ENCODE results near the gene ADNP2. TPM values are rescaled to one million over a fixed set of nuclear protein-coding genes. Genes with fewer than 3 reads are reported as not detected.

ADNP2 gene
- total RNA-seq, 3 donors from 2014 or later: 15.7 to 20.3 (median 20.1) TPM

- no peaks in the 10 kb centered on the region for H3K27me3 ChIP-seq
- H3K9me3 ChIP-seq: no peaks in the 10 kb centered on the region
- no peak overlapping the region for H3K4me3 ChIP-seq
- no peak for TF ChIP-seq POLR2A (IDR thresholded peaks at IDR 0.05)
- no peak for TF ChIP-seq POLR2AphosphoS5 (IDR thresholded peaks at IDR 0.05)
- TF ChIP-seq, protein P1, sequence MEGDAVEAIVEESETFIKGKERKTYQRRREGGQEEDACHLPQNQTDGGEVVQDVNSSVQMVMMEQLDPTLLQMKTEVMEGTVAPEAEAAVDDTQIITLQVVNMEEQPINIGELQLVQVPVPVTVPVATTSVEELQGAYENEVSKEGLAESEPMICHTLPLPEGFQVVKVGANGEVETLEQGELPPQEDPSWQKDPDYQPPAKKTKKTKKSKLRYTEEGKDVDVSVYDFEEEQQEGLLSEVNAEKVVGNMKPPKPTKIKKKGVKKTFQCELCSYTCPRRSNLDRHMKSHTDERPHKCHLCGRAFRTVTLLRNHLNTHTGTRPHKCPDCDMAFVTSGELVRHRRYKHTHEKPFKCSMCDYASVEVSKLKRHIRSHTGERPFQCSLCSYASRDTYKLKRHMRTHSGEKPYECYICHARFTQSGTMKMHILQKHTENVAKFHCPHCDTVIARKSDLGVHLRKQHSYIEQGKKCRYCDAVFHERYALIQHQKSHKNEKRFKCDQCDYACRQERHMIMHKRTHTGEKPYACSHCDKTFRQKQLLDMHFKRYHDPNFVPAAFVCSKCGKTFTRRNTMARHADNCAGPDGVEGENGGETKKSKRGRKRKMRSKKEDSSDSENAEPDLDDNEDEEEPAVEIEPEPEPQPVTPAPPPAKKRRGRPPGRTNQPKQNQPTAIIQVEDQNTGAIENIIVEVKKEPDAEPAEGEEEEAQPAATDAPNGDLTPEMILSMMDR (IDR thresholded peaks at IDR 0.05): no peak
- no peak overlapping the region for H3K27ac ChIP-seq
- intact Hi-C loops (cut with DNase I; ENCODE audit: low total_unique reads): no loop called here
- no peak for DNase-seq (ENCODE audit: low spot score in 2 of 2)
- H3K4me1 ChIP-seq: no peaks in the 10 kb centered on the region
- no peaks in the 10 kb centered on the region for H3K36me3 ChIP-seq
Observed at GRCh38 chr18:80132180-80132812, 23.2 kb downstream of the ADNP2 start.

- no peaks in the 10 kb centered on the region for H3K27me3 ChIP-seq
- intact Hi-C loops (cut with DNase I; ENCODE audit: low total_unique reads): no loop called here
- no peaks in the 10 kb centered on the region for H3K9me3 ChIP-seq
- no peaks in the 10 kb centered on the region for H3K4me1 ChIP-seq
- H3K4me3 ChIP-seq: no peak overlapping the region
- H3K36me3 ChIP-seq: no peaks in the 10 kb centered on the region
- DNase-seq (ENCODE audit: low spot score in 2 of 2): no peak
- TF ChIP-seq, protein P1 (IDR thresholded peaks at IDR 0.05): no peak
- TF ChIP-seq POLR2A (IDR thresholded peaks at IDR 0.05) (no peak), POLR2AphosphoS5 (IDR thresholded peaks at IDR 0.05) (no peak)
- no peak overlapping the region for H3K27ac ChIP-seq
Observed at GRCh38 chr18:80133124-80133523, 24.1 kb downstream of the ADNP2 start.

GRCh38 chr18:80135136-80135535 lies 26.1 kb downstream of the ADNP2 start:
- Histone ChIP-seq H3K9me3 (no peaks in the 10 kb centered on the region), H3K27ac (no peak overlapping the region), H3K36me3 (no peaks in the 10 kb centered on the region), H3K4me3 (no peak overlapping the region), H3K27me3 (no peaks in the 10 kb centered on the region), H3K4me1 (no peaks in the 10 kb centered on the region)
- intact Hi-C loops (cut with DNase I; ENCODE audit: low total_unique reads): no loop called here
- DNase-seq (ENCODE audit: low spot score in 2 of 2): no peak
- TF ChIP-seq, protein P1 (IDR thresholded peaks at IDR 0.05): no peak
- TF ChIP-seq POLR2AphosphoS5 (IDR thresholded peaks at IDR 0.05) (no peak), POLR2A (IDR thresholded peaks at IDR 0.05) (no peak)

DNA sequence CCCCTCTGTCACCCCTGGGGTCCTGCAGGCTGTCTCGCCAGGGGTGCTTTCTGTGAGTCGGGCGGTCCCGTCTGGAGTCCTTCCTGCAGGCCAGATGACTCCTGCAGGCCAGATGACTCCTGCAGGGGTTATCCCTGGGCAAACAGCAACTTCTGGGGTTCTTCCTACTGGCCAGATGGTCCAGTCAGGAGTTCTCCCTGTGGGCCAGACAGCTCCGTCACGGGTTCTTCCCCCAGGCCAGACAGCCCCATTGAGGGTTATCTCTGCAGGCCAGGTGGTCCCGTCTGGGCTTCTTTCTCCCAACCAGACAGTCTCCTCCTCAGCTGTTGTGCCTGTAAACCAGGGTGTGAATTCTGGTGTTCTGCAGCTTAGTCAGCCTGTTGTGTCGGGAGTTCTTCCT lies 27.6 kb downstream of the ADNP2 start:
- TF ChIP-seq, protein P1 (IDR thresholded peaks at IDR 0.05): no peak
- no peak for TF ChIP-seq POLR2A (IDR thresholded peaks at IDR 0.05)
- TF ChIP-seq POLR2AphosphoS5 (IDR thresholded peaks at IDR 0.05): no peak
- no peak for DNase-seq (ENCODE audit: low spot score in 2 of 2)
- Histone ChIP-seq H3K36me3 (no peaks in the 10 kb centered on the region), H3K4me3 (no peak overlapping the region), H3K27me3 (no peaks in the 10 kb centered on the region), H3K9me3 (no peaks in the 10 kb centered on the region), H3K4me1 (no peaks in the 10 kb centered on the region), H3K27ac (no peak overlapping the region)
- intact Hi-C loops (cut with DNase I; ENCODE audit: low total_unique reads): no loop called here

- no peak for DNase-seq (ENCODE audit: low spot score in 2 of 2)
- Histone ChIP-seq H3K27me3 (no peaks in the 10 kb centered on the region), H3K27ac (no peak overlapping the region), H3K36me3 (no peaks in the 10 kb centered on the region), H3K4me3 (no peak overlapping the region), H3K9me3 (no peaks in the 10 kb centered on the region), H3K4me1 (no peaks in the 10 kb centered on the region)
- intact Hi-C loops (cut with DNase I; ENCODE audit: low total_unique reads): no loop called here
- no peak for TF ChIP-seq POLR2A (IDR thresholded peaks at IDR 0.05)
- no peak for TF ChIP-seq POLR2AphosphoS5 (IDR thresholded peaks at IDR 0.05)
- TF ChIP-seq, protein P1 (IDR thresholded peaks at IDR 0.05): no peak
Observed at GRCh38 chr18:80137137-80137536, 28.1 kb downstream of the ADNP2 start.
